ENCODE results near the gene AFTPH. TPM values are rescaled to one million over a fixed set of nuclear protein-coding genes. Genes with fewer than 3 reads are reported as not detected.

AFTPH gene
- total RNA-seq, 1 donor: 38.7 TPM

DNA sequence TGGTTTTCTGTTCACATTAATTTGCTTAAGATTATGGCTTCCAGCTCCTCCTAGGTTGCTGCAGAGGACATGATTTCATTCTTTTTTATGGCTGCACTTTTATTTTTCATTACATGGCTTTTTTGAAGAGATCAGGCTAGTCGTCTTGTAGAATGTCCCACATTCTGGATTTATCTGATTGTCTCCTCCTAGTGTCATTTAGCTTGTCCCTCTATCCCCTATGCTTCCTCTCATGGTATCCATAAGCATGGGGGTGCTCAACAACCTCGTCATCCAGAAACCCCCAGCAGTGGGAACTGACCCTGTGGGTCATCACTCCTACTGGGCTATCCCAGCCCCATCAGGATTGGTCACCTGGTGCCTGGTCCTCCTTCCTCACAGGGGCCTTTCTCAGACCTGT, 80.0 kb downstream of the AFTPH start:
- Histone ChIP-seq H4K20me1 (ENCODE audit: insufficient read depth, low read length) (no peaks in the 10 kb centered on the region), H3K27ac (ENCODE audit: low read depth, low read length) (no peak overlapping the region), H3K4me2 (ENCODE audit: insufficient read depth, low read length) (no peak overlapping the region), H3K27me3 (ENCODE audit: insufficient read depth, low read length) (no peaks in the 10 kb centered on the region), H3K4me3 (ENCODE audit: insufficient read depth, low read length) (no peak overlapping the region), H3K36me3 (ENCODE audit: insufficient read depth, low read length) (no peaks in the 10 kb centered on the region), H3K4me1 (ENCODE audit: insufficient read depth, low read length) (peaks cover 22% of the 10 kb centered on the region), H2AFZ (ENCODE audit: low read length) (no peak overlapping the region), H3K9me3 (ENCODE audit: low read depth, low read length) (no peaks in the 10 kb centered on the region), H3K79me2 (ENCODE audit: insufficient read depth, low read length) (no peaks in the 10 kb centered on the region)
- no peak for DNase-seq (ENCODE audit: insufficient read length, low spot score, missing footprints)
- no peak for TF ChIP-seq CTCF (IDR thresholded peaks at IDR 0.05; ENCODE audit: extremely low read depth, low read depth, low read length)

GRCh38 chr2:64605026-64605471, 80.9 kb downstream of the AFTPH start:
- Histone ChIP-seq H3K4me1 (ENCODE audit: insufficient read depth, low read length) (peaks cover 23% of the 10 kb centered on the region), H3K27ac (ENCODE audit: low read depth, low read length) (peak overlapping the region; percentile 21), H3K4me2 (ENCODE audit: insufficient read depth, low read length) (peak overlapping the region; percentile 18), H2AFZ (ENCODE audit: low read length) (no peak overlapping the region), H4K20me1 (ENCODE audit: insufficient read depth, low read length) (no peaks in the 10 kb centered on the region), H3K36me3 (ENCODE audit: insufficient read depth, low read length) (no peaks in the 10 kb centered on the region), H3K4me3 (ENCODE audit: insufficient read depth, low read length) (no peak overlapping the region), H3K9me3 (ENCODE audit: low read depth, low read length) (no peaks in the 10 kb centered on the region), H3K79me2 (ENCODE audit: insufficient read depth, low read length) (no peaks in the 10 kb centered on the region), H3K27me3 (ENCODE audit: insufficient read depth, low read length) (no peaks in the 10 kb centered on the region)
- DNase-seq (ENCODE audit: insufficient read length, low spot score, missing footprints): peak; percentile 96
- TF ChIP-seq CTCF (IDR thresholded peaks at IDR 0.05; ENCODE audit: extremely low read depth, low read depth, low read length): no peak

- H3K4me2 ChIP-seq (ENCODE audit: insufficient read depth, low read length): peak overlapping the region; percentile 14
- peaks cover 25% of the 10 kb centered on the region for H3K4me1 ChIP-seq (ENCODE audit: insufficient read depth, low read length)
- peak; percentile 17 for DNase-seq (ENCODE audit: insufficient read length, low spot score, missing footprints)
- no peak overlapping the region for H3K4me3 ChIP-seq (ENCODE audit: insufficient read depth, low read length)
- TF ChIP-seq CTCF (IDR thresholded peaks at IDR 0.05; ENCODE audit: extremely low read depth, low read depth, low read length): no peak
- no peaks in the 10 kb centered on the region for H3K36me3 ChIP-seq (ENCODE audit: insufficient read depth, low read length)
- no peak overlapping the region for H3K27ac ChIP-seq (ENCODE audit: low read depth, low read length)
- no peak overlapping the region for H2AFZ ChIP-seq (ENCODE audit: low read length)
- H3K27me3 ChIP-seq (ENCODE audit: insufficient read depth, low read length): no peaks in the 10 kb centered on the region
- no peaks in the 10 kb centered on the region for H3K79me2 ChIP-seq (ENCODE audit: insufficient read depth, low read length)
- H3K9me3 ChIP-seq (ENCODE audit: low read depth, low read length): no peaks in the 10 kb centered on the region
- H4K20me1 ChIP-seq (ENCODE audit: insufficient read depth, low read length): no peaks in the 10 kb centered on the region
Observed at GRCh38 chr2:64605991-64606478, 81.9 kb downstream of the AFTPH start.

DNA sequence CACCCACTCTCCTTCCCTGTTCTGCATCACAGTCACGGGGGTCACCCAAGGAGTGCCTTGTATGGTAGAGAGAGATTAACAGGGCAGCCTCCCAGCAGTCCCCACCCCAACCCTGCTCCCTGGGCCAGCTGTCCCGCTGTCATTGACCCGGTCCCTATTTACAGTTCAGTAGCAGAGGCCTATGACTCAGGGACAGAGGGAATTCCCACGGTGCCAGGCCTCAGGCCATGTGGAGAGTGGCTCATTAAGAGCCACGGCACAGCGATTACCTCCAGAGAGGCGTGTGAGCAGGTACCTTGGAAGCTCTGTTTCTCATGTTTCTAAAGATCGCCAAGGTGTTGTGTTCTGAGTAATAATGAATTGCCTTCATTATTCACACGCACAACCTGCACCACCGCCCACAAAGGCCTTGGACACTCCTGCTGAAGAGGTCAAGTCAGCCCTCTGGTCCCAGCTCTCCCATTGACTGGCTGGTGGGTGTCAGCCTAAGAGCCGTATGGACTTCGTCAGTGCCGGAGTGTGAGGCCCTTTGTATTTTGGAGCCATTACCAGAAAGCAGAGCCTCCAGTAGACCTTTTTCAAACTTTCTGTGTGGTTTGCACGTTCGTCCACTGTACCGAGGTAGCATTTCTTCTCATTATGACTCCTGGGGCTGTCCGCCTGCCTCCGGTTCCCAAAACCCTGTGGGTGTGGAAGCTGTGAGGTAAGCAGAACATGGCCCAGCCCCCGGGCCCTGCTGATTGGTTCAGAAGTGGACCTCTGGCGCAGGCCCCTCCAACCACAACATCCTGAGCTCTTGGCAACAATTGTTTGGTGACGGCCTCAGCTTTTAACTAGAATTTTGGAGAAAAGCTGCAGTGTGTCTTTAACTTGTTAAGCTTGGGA, 82.6 kb downstream of the AFTPH start:
- H2AFZ ChIP-seq (ENCODE audit: low read length): no peak overlapping the region
- no peaks in the 10 kb centered on the region for H3K27me3 ChIP-seq (ENCODE audit: insufficient read depth, low read length)
- no peak for TF ChIP-seq CTCF (IDR thresholded peaks at IDR 0.05; ENCODE audit: extremely low read depth, low read depth, low read length)
- no peaks in the 10 kb centered on the region for H3K9me3 ChIP-seq (ENCODE audit: low read depth, low read length)
- no peak overlapping the region for H3K4me3 ChIP-seq (ENCODE audit: insufficient read depth, low read length)
- H3K27ac ChIP-seq (ENCODE audit: low read depth, low read length): no peak overlapping the region
- peaks cover 25% of the 10 kb centered on the region for H3K4me1 ChIP-seq (ENCODE audit: insufficient read depth, low read length)
- no peaks in the 10 kb centered on the region for H4K20me1 ChIP-seq (ENCODE audit: insufficient read depth, low read length)
- H3K36me3 ChIP-seq (ENCODE audit: insufficient read depth, low read length): no peaks in the 10 kb centered on the region
- DNase-seq (ENCODE audit: insufficient read length, low spot score, missing footprints): peak; percentile 88
- no peak overlapping the region for H3K4me2 ChIP-seq (ENCODE audit: insufficient read depth, low read length)
- no peaks in the 10 kb centered on the region for H3K79me2 ChIP-seq (ENCODE audit: insufficient read depth, low read length)
